ENCODE measurements around the gene NFKB1. TPM values are rescaled to one million over a fixed set of nuclear protein-coding genes. Genes with fewer than 3 reads are reported as not detected.

Gene NFKB1, protein sequence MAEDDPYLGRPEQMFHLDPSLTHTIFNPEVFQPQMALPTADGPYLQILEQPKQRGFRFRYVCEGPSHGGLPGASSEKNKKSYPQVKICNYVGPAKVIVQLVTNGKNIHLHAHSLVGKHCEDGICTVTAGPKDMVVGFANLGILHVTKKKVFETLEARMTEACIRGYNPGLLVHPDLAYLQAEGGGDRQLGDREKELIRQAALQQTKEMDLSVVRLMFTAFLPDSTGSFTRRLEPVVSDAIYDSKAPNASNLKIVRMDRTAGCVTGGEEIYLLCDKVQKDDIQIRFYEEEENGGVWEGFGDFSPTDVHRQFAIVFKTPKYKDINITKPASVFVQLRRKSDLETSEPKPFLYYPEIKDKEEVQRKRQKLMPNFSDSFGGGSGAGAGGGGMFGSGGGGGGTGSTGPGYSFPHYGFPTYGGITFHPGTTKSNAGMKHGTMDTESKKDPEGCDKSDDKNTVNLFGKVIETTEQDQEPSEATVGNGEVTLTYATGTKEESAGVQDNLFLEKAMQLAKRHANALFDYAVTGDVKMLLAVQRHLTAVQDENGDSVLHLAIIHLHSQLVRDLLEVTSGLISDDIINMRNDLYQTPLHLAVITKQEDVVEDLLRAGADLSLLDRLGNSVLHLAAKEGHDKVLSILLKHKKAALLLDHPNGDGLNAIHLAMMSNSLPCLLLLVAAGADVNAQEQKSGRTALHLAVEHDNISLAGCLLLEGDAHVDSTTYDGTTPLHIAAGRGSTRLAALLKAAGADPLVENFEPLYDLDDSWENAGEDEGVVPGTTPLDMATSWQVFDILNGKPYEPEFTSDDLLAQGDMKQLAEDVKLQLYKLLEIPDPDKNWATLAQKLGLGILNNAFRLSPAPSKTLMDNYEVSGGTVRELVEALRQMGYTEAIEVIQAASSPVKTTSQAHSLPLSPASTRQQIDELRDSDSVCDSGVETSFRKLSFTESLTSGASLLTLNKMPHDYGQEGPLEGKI
- total RNA-seq, result 18.5 and 20.7 TPM in 2 replicates

DNA sequence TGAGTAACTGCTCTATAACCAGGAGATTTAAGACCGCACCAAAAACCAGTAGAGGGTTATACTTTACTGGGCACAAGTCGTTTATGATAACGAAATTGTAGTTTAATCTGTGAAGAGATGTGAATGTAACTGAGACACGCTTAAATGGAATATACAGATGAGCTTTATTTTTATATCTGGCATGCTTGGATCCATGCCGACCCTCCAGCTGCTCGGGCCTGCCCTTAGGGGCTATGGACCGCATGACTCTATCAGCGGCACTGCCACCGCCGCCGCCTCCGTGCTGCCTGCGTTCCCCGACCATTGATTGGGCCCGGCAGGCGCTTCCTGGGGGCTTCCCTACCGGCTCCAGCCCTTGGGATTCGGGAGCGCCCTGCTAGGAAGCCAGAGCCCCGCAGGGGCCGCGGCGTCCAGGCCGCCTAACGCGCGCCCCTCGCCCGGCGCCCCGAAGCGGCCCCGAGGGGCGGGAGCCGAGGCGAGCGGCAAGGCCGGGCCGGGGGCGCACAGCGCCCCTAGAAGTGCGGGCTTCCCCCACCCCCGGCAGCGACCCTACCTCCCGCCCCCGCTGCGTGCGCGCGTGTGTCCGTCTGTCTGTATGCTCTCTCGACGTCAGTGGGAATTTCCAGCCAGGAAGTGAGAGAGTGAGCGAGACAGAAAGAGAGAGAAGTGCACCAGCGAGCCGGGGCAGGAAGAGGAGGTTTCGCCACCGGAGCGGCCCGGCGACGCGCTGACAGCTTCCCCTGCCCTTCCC is at the start of gene NFKB1:
NFKB1 (plus strand) TSS at position 664 of the 751 bp plus-strand sequence. CDS start 24,160 bp downstream, outside the sequence.

Other genes starting within 250 kb of the NFKB1 start
- gene SLC39A8, start 155.9 kb upstream of the NFKB1 start, total RNA-seq, result 30.2 and 43.1 TPM in 2 replicates